IMR-90 (cell line): ENCODE data around the gene USP53. TPM values are rescaled to one million over a fixed set of nuclear protein-coding genes. Genes with fewer than 3 reads are reported as not detected.

Experiments
- ATAC-seq: fragments of 200-7000 bp; cut with Tn5 transposase; 2 replicates; pipeline ENCODE4 v1.9.1; 2020; ENCODE audit warnings: low read depth, mild to moderate bottlenecking, moderate library complexity
- BruUV-seq: library from RNA; stranded (reverse); fragments of 400-500 nt; replicated peaks from 2 replicates; lab custom pipeline; 2021; lab: Mats Ljungman, UMichigan
- CTCF ChIA-PET: fragments of 300-600 bp; formaldehyde crosslinking; extraction: SDS; loops from one replicate; lab custom pipeline; 2021; ENCODE audit warnings: antibody characterized with exemption; lab: Yijun Ruan, JAX
- POLR2A ChIA-PET: fragments of 300-600 bp; sonication (Branson Sonifier 250); formaldehyde crosslinking; loops from one replicate; lab custom pipeline; 2022; ENCODE audit warnings: antibody characterized with exemption; ENCODE audit not compliant: unreplicated experiment; lab: Charles Lee
- DNase-seq: peaks from one replicate; pipeline ENCODE4 v3.0.0; 2013
- H2AFZ ChIP-seq: replicated peaks from 2 replicates; pipeline ENCODE3; 2013; ENCODE audit warnings: low read length, mild to moderate bottlenecking; ENCODE audit not compliant: poor library complexity
- H2AK5ac ChIP-seq: 2 replicates; pipeline ENCODE4 v1.6.1; 2013; ENCODE audit warnings: low read depth, low read length, inconsistent platforms
- H2AK9ac ChIP-seq: replicated peaks from 2 replicates; pipeline ENCODE3; 2013; ENCODE audit warnings: mild to moderate bottlenecking, low read depth, low read length, moderate library complexity; ENCODE audit not compliant: poor library complexity
- H2BK120ac ChIP-seq: 2 replicates; pipeline ENCODE4 v1.6.1; 2013; ENCODE audit warnings: low read depth, low read length, inconsistent platforms
- H2BK15ac ChIP-seq: 3 replicates; pipeline ENCODE4 v1.6.1; 2013; ENCODE audit warnings: low read depth, low read length, inconsistent platforms
- H2BK20ac ChIP-seq: 2 replicates; pipeline ENCODE4 v1.6.1; 2013; ENCODE audit warnings: low read depth, mild to moderate bottlenecking, inconsistent platforms, low read length, moderate library complexity
- H2BK5ac ChIP-seq: 2 replicates; pipeline ENCODE4 v1.6.1; 2013; ENCODE audit warnings: mild to moderate bottlenecking, low read depth, low read length, inconsistent platforms; ENCODE audit not compliant: poor library complexity, severe bottlenecking
- H3K14ac ChIP-seq: replicated peaks from 2 replicates; pipeline ENCODE4 v1.6.1; 2013; ENCODE audit warnings: low read depth, low read length, inconsistent platforms
- H3K18ac ChIP-seq: 2 replicates; pipeline ENCODE4 v1.6.1; 2013; ENCODE audit warnings: low read depth, low read length, control low read depth
- H3K23ac ChIP-seq: 2 replicates; pipeline ENCODE4 v1.6.1; 2013; ENCODE audit warnings: low read depth, low read length, inconsistent platforms
- H3K27ac ChIP-seq: 2 replicates; pipeline ENCODE4 v1.5.1; 2013; ENCODE audit warnings: mild to moderate bottlenecking, control low read depth, low read length; ENCODE audit not compliant: insufficient read depth
- H3K27me3 ChIP-seq: 2 replicates; pipeline ENCODE4 v1.6.1; 2013; ENCODE audit warnings: low read length; ENCODE audit not compliant: control insufficient read depth, insufficient read depth
- H3K36me3 ChIP-seq: 2 replicates; pipeline ENCODE4 v1.6.1; 2013; ENCODE audit warnings: low read length, mixed read lengths; ENCODE audit not compliant: control insufficient read depth, insufficient read depth
- H3K4ac ChIP-seq: 2 replicates; pipeline ENCODE4 v1.6.1; 2013; ENCODE audit warnings: low read depth, low read length, inconsistent platforms
- H3K4me1 ChIP-seq: 2 replicates; pipeline ENCODE4 v1.6.1; 2013; ENCODE audit warnings: low read length, mixed read lengths; ENCODE audit not compliant: control insufficient read depth, insufficient read depth
- H3K4me2 ChIP-seq: 2 replicates; pipeline ENCODE4 v1.6.1; 2013; ENCODE audit warnings: low read depth, mild to moderate bottlenecking, control low read depth, low read length, moderate library complexity
- H3K4me3 ChIP-seq: 2 replicates; pipeline ENCODE4 v1.5.1; 2013; ENCODE audit warnings: low read depth, mild to moderate bottlenecking, control low read depth, low read length, moderate library complexity; ENCODE audit not compliant: insufficient read depth
- H3K56ac ChIP-seq: 2 replicates; pipeline ENCODE4 v1.6.1; 2013; ENCODE audit warnings: low read length, inconsistent platforms; ENCODE audit not compliant: insufficient read depth; ENCODE audit errors: extremely low read depth
- H3K79me1 ChIP-seq, 2 experiments: 2 replicates each; pipeline ENCODE4 v1.6.1; 2013; ENCODE audit warnings: low read length in 2 of 2, inconsistent platforms in 1 of 2, low read depth in 1 of 2
- H3K9ac ChIP-seq: 2 replicates; pipeline ENCODE4 v1.6.1; 2013; ENCODE audit warnings: low read depth, low read length, control low read depth
- H3K9me1 ChIP-seq: 2 replicates; pipeline ENCODE4 v1.6.1; 2013; ENCODE audit warnings: low read length, inconsistent platforms; ENCODE audit not compliant: insufficient read depth
- H3K9me3 ChIP-seq: 2 replicates; pipeline ENCODE4 v1.6.1; 2013; ENCODE audit warnings: low read length; ENCODE audit not compliant: control insufficient read depth, insufficient read depth
- H4K20me1 ChIP-seq: 2 replicates; pipeline ENCODE4 v1.6.1; 2013; ENCODE audit warnings: low read length, inconsistent platforms; ENCODE audit not compliant: insufficient read depth
- H4K5ac ChIP-seq: 2 replicates; pipeline ENCODE4 v1.6.1; 2013; ENCODE audit warnings: mild to moderate bottlenecking, low read depth, low read length, control low read depth
- H4K8ac ChIP-seq, 2 experiments: 2 replicates each; pipeline ENCODE4 v1.6.1; 2013; ENCODE audit warnings: low read depth in 2 of 2, low read length in 2 of 2, control low read depth in 1 of 2, inconsistent platforms in 1 of 2
- H4K91ac ChIP-seq: 2 replicates; pipeline ENCODE4 v1.6.1; 2013; ENCODE audit warnings: low read depth, low read length, inconsistent platforms; ENCODE audit not compliant: insufficient read depth
- BHLHE40 ChIP-seq: fragments of 150-350 bp; IDR thresholded peaks from 2 replicates; pipeline ENCODE4 v1.6.1; 2016; ENCODE audit warnings: mild to moderate bottlenecking, low read depth, low read length
- CEBPB ChIP-seq: IDR thresholded peaks from 2 replicates; pipeline ENCODE4 v1.6.1; 2012; ENCODE audit warnings: low read depth, low read length, improper control_type of control experiment
- CTCF ChIP-seq: conservative IDR thresholded peaks from 2 replicates; pipeline ENCODE4 v1.5.1; 2012; ENCODE audit warnings: mild to moderate bottlenecking, low read depth, low read length, improper control_type of control experiment
- ELK1 ChIP-seq: fragments of 150-350 bp; IDR thresholded peaks from 2 replicates; pipeline ENCODE4 v1.6.1; 2016; ENCODE audit warnings: low read depth, mild to moderate bottlenecking, low read length, moderate library complexity, borderline replicate concordance
- FOS ChIP-seq: fragments of 150-350 bp; IDR thresholded peaks from 2 replicates; pipeline ENCODE4 v1.6.1; 2016; ENCODE audit warnings: low read depth, low read length
- MAFK ChIP-seq: IDR thresholded peaks from 2 replicates; pipeline ENCODE4 v1.6.1; 2012; ENCODE audit warnings: low read depth, low read length, improper control_type of control experiment
- MAZ ChIP-seq: IDR thresholded peaks from 2 replicates; pipeline ENCODE4 v1.6.1; 2012; ENCODE audit warnings: low read depth, mild to moderate bottlenecking, low read length, improper control_type of control experiment, moderate library complexity, borderline replicate concordance
- MXI1 ChIP-seq: IDR thresholded peaks from 2 replicates; pipeline ENCODE4 v1.6.1; 2012; ENCODE audit warnings: low read depth, mild to moderate bottlenecking, low read length, moderate library complexity, borderline replicate concordance
- NFE2L2 ChIP-seq: fragments of 150-350 bp; IDR thresholded peaks from 2 replicates; pipeline ENCODE4 v1.6.1; 2016; ENCODE audit warnings: low read depth, mild to moderate bottlenecking, low read length
- POLR2A ChIP-seq: IDR thresholded peaks from 2 replicates; pipeline ENCODE4 v1.6.1; 2012; ENCODE audit warnings: mild to moderate bottlenecking, low read depth, low read length
- RCOR1 ChIP-seq: IDR thresholded peaks from 2 replicates; pipeline ENCODE4 v1.6.1; 2012; ENCODE audit warnings: mild to moderate bottlenecking, low read length, improper control_type of control experiment; ENCODE audit not compliant: insufficient replicate concordance
- RFX5 ChIP-seq: IDR thresholded peaks from 2 replicates; pipeline ENCODE4 v1.8.0; 2012; ENCODE audit warnings: low read depth, mild to moderate bottlenecking, low read length, moderate library complexity
- SMC3 ChIP-seq: fragments of 150-350 bp; IDR thresholded peaks from 2 replicates; pipeline ENCODE4 v1.6.1; 2016; ENCODE audit warnings: low read depth, mild to moderate bottlenecking, antibody characterized with exemption, low read length, moderate library complexity
- USF2 ChIP-seq: fragments of 150-350 bp; IDR thresholded peaks from 2 replicates; pipeline ENCODE4 v1.6.1; 2017; ENCODE audit warnings: mild to moderate bottlenecking, antibody characterized with exemption, low read length, low read depth
- WGBS, 2 experiments: methylation state at CpG; one replicate each; pipeline versions ENCODE4 v1.1.5 to v1.1.7; 2013; ENCODE audit warnings: missing lambda C conversion rate in 2 of 2; ENCODE audit not compliant: insufficient read length in 1 of 2; ENCODE audit errors: extremely low coverage in 2 of 2; 5-methylcytosine and 5-hydroxymethylcytosine counted together
- dilution Hi-C: fragments of 300-500 bp; cut with HindIII; formaldehyde crosslinking; loops from one replicate; pipeline ENCODE4 v1.14.3; 2018; ENCODE audit warnings: low sequenced_read_pairs; ENCODE audit not compliant: unreplicated experiment
- in situ Hi-C: fragments of 300-500 bp; cut with MboI; formaldehyde crosslinking; loops from 3 replicates; pipeline ENCODE4 v1.14.3; 2019; ENCODE audit warnings: low sequenced_read_pairs, inconsistent platforms, mixed read lengths
- intact Hi-C: fragments of 100-400 bp; cut with micrococcal nuclease; formaldehyde crosslinking; loops from 2 replicates; pipeline ENCODE4 v1.10.0; 2022
- polyA plus RNA-seq, 3 experiments: library from polyadenylated mRNA; depleted of rRNA; stranded (reverse); fragments of >200 nt; gene quantifications; 2 replicates each; pipeline ENCODE4 v1.2.3, GENCODE V29; 2012; ENCODE audit warnings: low replicate concordance in 1 of 3
- total RNA-seq: library from RNA; depleted of rRNA; stranded (reverse); fragments of >200 nt; gene quantifications from 2 replicates; pipeline ENCODE4 v1.2.3, GENCODE V29; 2012

The USP53 gene
- total and polyA plus RNA-seq, 2 of the 4 experiments (the other 2 are of a cell fraction), result 11.2 to 24.0 TPM

GRCh38 chr4:119321921-119322687 is 109.6 kb downstream of the USP53 start, which contains the start of gene FABP2:
Gene FABP2, minus strand, starts transcription at chr4:119322138. Its CDS starts 36 bp downstream, at chr4:119322102.
- DNase-seq (no peak), ATAC-seq (no peak)
- intact Hi-C loops, result no loop called here
- H4K8ac ChIP-seq, result no peak within 1 kb of the TSS
- H2AK9ac ChIP-seq, result no peak within 1 kb of the TSS
- H3K27ac ChIP-seq, result no peak within 1 kb of the TSS
- no peaks in the 10 kb centered on the region for H3K79me1 ChIP-seq
- no peak within 1 kb of the TSS for H2BK120ac ChIP-seq
- H3K4me2 ChIP-seq, result no peak within 1 kb of the TSS
- ChIA-PET POLR2A (no interaction called here), CTCF (no interaction called here)
- H3K9me1 ChIP-seq, result no peaks in the 10 kb centered on the region
- H3K18ac ChIP-seq, result no peak within 1 kb of the TSS
- no peak within 1 kb of the TSS for H2BK15ac ChIP-seq
- no peaks in the 10 kb centered on the region for H3K27me3 ChIP-seq
- no peak within 1 kb of the TSS for H3K4me3 ChIP-seq
- no peak within 1 kb of the TSS for H2BK5ac ChIP-seq
- TF ChIP-seq SMC3 (no peak), ELK1 (no peak), NFE2L2 (no peak), MAFK (no peak), CTCF (no peak), RFX5 (no peak), BHLHE40 (no peak), POLR2A (no peak), CEBPB (no peak), USF2 (no peak), MAZ (no peak), RCOR1 (no peak), FOS (no peak), MXI1 (no peak)
- dilution Hi-C loops, result no loop called here
- H3K4me1 ChIP-seq, result no peaks in the 10 kb centered on the region
- H2BK20ac ChIP-seq, result no peak within 1 kb of the TSS
- in situ Hi-C loops, result no loop called here
- no peak within 1 kb of the TSS for H2AFZ ChIP-seq
- H4K91ac ChIP-seq, result no peak within 1 kb of the TSS
- no peak within 1 kb of the TSS for H4K5ac ChIP-seq
- no peak within 1 kb of the TSS for H3K4ac ChIP-seq
- no peak within 1 kb of the TSS for H3K56ac ChIP-seq
- H3K9ac ChIP-seq, result no peak within 1 kb of the TSS
- no peaks in the 10 kb centered on the region for H3K36me3 ChIP-seq
- H3K14ac ChIP-seq, result no peak within 1 kb of the TSS
- H2AK5ac ChIP-seq, result no peak within 1 kb of the TSS
- no peaks in the 10 kb centered on the region for H3K9me3 ChIP-seq
- no peaks in the 10 kb centered on the region for H4K20me1 ChIP-seq
- no CpG with 5 or more reads among the region's 6 CpGs for whole genome bisulfite sequencing, 2 experiments
- H3K23ac ChIP-seq, result no peak within 1 kb of the TSS
- BruUV-seq, result no TSS peak
